HPDE6-E6E7 (cell line): ENCODE data around the gene PCDHB3.
"Not testable (repeated sequence)": the region's sequence is repeated elsewhere in the genome, so short reads cannot be mapped to it uniquely, and the experiment has no call there.

Experiments used
- DNase-seq: peaks from one replicate; pipeline ENCODE4 v3.0.0; 2011; ENCODE audit warnings: missing footprints; ENCODE audit errors: extremely low spot score

The PCDHB3 gene

DNA sequence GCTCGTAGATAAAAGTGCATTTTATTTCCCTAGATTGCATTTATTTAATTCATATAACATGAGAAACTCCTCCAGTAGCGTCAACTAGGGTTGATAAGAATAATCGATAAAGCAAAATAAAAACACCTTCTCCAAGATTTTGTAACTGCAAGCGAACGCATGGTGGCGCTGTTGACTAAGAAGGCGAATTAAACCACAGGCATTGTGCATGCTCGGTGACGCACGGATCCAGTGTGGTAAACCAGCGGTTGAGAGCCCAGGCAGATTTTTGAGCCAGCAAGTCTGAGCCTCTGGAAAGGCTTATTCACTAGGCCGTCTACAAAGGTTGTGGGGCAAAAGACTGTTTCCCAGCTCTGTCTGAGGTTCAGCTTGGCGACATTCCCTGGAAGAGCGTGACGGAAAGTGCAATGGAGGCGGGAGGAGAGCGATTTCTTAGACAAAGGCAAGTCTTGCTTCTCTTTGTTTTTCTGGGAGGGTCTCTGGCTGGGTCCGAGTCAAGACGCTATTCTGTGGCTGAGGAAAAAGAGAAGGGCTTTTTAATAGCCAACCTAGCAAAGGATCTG is at the start of gene PCDHB3:
Gene PCDHB3 (plus strand): TSS at position 231 of the 563 bp plus-strand sequence. CDS start 177 bp downstream, at position 408.
- no peak for DNase-seq

DNA sequence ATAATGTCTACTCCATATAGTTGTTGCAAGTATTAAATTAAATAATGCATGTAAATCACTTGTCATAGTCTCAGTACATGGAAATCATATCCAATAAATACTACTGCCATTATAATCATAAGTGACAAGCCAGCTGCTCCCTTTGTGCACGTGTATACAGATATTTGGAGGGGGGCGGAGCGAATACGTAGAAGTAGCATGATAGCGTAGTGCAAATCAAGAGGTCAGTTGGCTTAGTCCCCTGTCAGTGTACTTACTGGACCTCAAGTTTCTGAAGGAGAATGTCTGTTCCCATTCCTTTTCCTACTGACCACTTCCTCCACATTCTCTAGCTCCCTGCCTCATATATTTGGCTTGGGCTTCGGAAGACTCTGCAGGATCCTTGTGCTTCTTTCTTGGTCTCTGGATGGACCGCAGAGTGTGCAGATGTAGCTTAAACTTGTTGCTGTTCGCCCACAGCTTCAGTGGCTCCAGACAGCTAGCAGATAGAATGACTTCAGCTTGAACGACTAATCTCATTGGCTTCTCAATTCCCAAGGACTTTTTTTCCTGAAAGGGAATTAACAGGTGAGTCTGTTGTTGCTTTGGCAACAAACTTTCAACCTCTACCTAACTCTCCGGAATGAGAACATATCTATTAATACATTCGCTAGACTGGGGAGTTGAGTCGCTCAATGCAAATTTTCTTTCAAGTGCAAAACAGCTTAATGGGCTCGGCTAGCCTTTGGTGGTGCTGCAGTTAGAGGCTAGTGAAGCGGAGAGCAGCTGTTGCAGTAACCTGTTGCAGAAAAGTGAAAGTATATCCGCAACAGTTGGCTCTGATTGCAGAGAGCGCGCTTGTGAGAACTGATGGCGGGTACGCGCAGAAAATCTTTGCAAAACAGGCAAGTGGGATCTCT is 49.4 kb upstream of the PCDHB3 start, which contains the start of gene PCDHB1:
Gene PCDHB1 (plus strand): TSS at position 753 of the 899 bp plus-strand sequence. CDS start 97 bp downstream, at position 850.
- DNase-seq: no peak

DNA sequence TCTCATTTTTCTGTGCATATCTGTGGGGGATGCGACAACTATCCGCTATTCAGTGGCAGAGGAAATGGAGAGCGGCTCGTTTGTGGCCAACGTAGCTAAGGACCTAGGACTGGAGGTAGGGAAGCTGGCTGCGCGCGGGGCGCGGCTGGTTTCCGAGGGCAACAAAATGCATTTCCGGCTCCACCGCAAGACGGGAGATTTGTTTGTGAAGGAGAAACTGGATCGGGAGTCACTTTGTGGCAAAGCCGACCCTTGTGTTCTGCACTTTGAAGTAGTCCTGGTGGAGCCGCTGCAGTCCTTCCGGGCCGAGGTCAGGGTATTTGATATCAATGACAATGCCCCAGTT is 48.8 kb upstream of the PCDHB3 start:
- no peak for DNase-seq

- no peak for DNase-seq
Observed at GRCh38 chr5:141077826-141078225, 22.4 kb upstream of the PCDHB3 start.

DNA sequence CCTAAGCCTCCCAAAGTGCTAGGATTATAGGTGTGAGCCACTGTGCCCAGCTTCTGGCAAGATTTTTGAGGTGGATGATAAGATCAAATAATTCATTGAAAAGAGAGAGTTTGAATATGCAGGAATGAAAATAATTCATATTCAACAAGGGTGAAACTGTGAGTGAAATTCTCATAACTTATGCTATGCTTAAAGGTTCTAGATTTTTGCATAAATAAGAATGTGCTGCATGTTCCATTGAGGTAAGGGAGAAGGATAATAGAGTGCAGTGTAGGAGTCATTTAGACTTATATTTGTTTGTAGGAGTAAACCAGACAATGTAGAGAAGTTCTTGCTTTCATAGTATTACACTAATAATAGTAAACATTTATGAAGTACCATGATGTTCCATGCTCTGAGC is 18.0 kb upstream of the PCDHB3 start:
- DNase-seq: no peak

- DNase-seq: peak; percentile 36
Observed at GRCh38 chr5:141084487-141084989, 15.7 kb upstream of the PCDHB3 start.

- DNase-seq: no peak
Observed at GRCh38 chr5:141094481-141095262, 5.6 kb upstream of the PCDHB3 start, which contains the start of gene PCDHB2. TSS of gene PCDHB2 (plus strand) at chr5:141094615. CDS start at chr5:141094791, 176 bp downstream.

- DNase-seq: no peak
Observed at GRCh38 chr5:141095263-141095641, 5.0 kb upstream of the PCDHB3 start.

- DNase-seq: not testable (repeated sequence)
Observed at GRCh38 chr5:141096181-141096580, 4.1 kb upstream of the PCDHB3 start.

- DNase-seq: not testable (repeated sequence)
Observed at GRCh38 chr5:141096586-141096985, 3.7 kb upstream of the PCDHB3 start.

- no peak for DNase-seq
Observed at GRCh38 chr5:141101059-141101458, 786 bp downstream of the PCDHB3 start.

DNA sequence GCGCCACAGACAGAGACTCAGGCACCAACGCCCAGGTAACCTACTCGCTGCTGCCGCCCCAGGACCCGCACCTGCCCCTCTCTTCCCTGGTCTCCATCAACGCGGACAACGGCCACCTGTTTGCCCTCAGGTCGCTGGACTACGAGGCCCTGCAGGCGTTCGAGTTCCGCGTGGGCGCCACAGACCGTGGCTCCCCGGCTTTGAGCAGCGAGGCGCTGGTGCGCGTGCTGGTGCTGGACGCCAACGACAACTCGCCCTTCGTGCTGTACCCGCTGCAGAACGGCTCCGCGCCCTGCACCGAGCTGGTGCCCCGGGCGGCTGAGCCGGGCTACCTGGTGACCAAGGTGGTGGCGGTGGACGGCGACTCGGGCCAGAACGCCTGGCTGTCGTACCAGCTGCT is 1.8 kb downstream of the PCDHB3 start:
- not testable (repeated sequence) for DNase-seq

DNA sequence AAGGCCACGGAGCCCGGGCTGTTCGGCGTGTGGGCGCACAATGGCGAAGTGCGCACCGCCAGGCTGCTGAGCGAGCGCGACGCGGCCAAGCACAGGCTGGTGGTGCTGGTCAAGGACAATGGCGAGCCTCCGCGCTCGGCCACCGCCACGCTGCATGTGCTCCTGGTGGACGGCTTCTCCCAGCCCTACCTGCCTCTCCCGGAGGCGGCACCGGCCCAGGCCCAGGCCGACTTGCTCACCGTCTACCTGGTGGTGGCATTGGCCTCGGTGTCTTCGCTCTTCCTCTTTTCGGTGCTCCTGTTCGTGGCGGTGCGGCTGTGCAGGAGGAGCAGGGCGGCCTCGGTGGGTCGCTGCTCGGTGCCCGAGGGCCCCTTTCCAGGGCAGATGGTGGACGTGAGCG is 2.2 kb downstream of the PCDHB3 start:
- not testable (repeated sequence) for DNase-seq

DNA sequence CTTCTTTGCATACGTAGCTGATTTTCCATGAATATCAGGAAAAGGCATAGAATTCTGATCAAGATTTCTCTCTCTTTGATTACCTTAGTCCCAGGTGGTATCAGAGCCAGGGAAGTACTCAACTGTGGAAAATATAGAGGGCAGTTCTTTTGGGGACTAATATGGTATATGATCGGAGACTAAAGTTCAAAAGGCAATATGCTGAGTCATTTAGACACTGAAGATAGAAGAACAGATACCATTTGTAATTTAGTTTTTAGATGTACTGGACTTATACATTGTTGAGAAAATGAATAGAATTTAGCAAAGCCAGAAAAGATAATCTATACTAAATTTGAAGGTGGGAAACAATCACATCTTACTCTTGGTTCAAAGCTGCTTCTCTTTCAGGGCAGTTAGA is 5.1 kb downstream of the PCDHB3 start:
- DNase-seq: no peak

DNA sequence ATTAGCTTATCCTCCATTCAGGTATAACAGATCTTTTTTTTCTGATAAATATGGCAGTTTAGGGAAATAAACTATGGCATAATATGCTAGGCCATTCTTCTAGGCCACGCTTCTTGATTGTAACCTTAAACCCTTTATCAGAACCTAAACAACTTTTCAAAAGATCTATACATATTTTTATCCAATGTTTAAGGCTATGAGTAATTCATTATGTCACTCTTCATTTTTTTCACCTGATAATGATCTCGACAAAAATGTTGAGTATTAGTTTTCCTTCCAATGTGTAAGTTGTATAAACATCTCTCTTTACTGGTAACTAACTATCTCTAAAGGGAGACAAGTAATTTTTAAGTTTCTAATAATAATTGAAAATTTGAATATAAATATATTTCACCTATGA is 19.0 kb downstream of the PCDHB3 start:
- no peak for DNase-seq

GRCh38 chr5:141121563-141121962 is 21.3 kb downstream of the PCDHB3 start, which contains the start of gene PCDHB4:
TSS of gene PCDHB4 (plus strand) at chr5:141121818. CDS start at chr5:141121999, 181 bp downstream.
- no peak for DNase-seq

DNA sequence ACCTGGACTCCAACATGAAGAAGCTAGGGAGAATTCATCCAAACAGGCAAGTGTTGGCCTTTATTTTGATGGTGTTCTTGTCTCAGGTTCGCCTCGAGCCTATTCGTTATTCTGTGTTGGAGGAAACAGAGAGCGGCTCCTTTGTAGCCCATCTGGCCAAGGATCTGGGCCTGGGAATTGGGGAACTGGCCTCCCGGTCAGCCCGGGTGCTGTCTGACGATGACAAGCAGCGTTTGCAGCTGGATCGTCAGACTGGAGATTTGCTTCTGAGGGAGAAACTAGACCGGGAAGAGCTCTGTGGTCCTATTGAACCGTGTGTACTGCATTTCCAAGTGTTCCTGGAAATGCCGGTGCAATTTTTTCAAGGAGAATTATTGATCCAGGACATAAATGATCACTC is 21.7 kb downstream of the PCDHB3 start:
- DNase-seq: no peak

GRCh38 chr5:141123396-141124135 is 23.3 kb downstream of the PCDHB3 start:
- DNase-seq: not testable (repeated sequence)

- no peak for DNase-seq
Observed at GRCh38 chr5:141127305-141127704, 27.0 kb downstream of the PCDHB3 start.

DNA sequence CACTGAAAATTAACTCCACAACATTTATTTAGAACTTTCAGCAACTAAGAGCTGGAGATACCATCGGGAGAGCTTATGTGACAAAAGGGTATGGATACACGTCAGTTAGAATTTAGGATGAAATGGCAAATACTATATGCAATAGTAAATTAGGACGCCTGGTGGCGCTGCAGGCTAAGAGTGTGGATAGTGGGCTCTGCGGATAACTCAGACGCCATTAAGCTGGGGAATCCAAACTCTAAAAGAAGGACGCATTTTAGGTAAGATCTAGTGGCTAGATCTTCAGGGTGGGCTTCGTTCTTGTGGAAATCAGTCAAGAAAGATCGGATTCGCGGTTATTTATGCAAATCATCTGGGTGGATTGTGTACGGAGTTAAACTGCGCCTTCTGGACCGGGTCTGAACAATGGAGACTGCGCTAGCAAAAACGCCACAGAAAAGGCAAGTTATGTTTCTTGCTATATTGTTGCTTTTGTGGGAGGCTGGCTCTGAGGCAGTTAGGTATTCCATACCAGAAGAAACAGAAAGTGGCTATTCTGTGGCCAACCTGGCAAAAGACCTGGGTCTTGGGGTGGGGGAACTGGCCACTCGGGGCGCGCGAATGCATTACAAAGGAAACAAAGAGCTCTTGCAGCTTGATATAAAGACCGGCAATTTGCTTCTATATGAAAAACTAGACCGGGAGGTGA is 34.9 kb downstream of the PCDHB3 start, which contains the start of gene PCDHB5:
Gene PCDHB5 (plus strand): TSS at position 177 of the 688 bp plus-strand sequence. CDS start 229 bp downstream, at position 406.
- DNase-seq: no peak
